NCI-H460 (cell line): ENCODE results near the gene COLGALT1. TPM values are rescaled to one million over a fixed set of nuclear protein-coding genes. Genes with fewer than 3 reads are reported as not detected.
A peak's percentile ranks its signal among the peaks of the same experiment; 100 is the strongest.
"Not testable (repeated sequence)": the region's sequence is repeated elsewhere in the genome, so short reads cannot be mapped to it uniquely, and the experiment has no call there.

ENCODE experiments used
- DNase-seq: peaks from one replicate; pipeline ENCODE4 v3.0.0-alpha.2; 2016; ENCODE audit warnings: low read depth; ENCODE audit errors: extremely low read depth
- total RNA-seq: library from RNA; depleted of rRNA; stranded (reverse); fragments of >200 nt; shearing (Covaris generic); gene quantifications from 2 replicates; pipeline ENCODE4 v1.2.3, GENCODE V29; 2014

The COLGALT1 gene
- total RNA-seq, 1 experiment from 2014 or later, result 41.4 TPM

GRCh38 chr19:17556995-17557394, 1.5 kb downstream of the COLGALT1 start:
- DNase-seq, result no peak

DNA sequence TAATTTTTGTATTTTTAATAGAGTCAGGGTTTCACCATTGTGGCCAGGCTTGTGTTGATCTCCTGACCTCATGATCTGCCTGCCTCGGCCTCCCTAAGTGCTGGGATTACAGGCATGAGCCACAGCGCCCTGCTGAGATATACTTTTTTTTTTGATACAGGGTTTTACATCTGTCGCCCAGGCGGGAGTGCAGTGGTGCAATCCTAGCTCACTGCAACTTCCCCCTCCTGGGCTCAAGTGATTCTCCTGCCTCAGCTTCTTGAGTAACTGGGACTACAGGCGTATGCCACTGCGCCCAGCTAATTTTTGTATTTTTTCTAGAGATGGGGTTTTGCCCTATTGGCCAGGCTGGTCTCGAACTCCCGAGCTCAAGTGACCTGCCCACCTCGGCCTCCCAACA, 2.0 kb downstream of the COLGALT1 start:
- DNase-seq, result no peak

DNA sequence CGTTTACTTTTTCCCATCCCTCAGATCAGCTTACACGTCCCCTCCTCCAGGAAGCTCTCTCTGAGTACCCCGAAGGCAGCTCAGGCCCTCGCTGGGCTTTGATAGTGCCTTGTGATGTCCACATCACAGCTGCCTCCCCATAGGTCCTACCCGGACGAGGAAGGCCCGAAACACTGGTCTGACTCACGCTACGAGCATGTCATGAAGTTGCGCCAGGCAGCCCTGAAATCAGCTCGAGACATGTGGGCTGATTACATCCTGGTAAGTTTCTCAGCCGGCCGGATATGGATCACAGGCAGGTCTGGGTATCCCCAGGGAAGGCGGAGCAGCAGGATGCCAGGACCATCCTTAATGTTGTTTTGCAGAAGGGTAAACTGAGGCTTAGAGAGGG, 4.8 kb downstream of the COLGALT1 start:
- DNase-seq, result no peak

- no peak for DNase-seq
Measured at GRCh38 chr19:17562097-17562496, 6.6 kb downstream of the COLGALT1 start.

- DNase-seq, result no peak
Measured at GRCh38 chr19:17562561-17562960, 7.1 kb downstream of the COLGALT1 start.

DNA sequence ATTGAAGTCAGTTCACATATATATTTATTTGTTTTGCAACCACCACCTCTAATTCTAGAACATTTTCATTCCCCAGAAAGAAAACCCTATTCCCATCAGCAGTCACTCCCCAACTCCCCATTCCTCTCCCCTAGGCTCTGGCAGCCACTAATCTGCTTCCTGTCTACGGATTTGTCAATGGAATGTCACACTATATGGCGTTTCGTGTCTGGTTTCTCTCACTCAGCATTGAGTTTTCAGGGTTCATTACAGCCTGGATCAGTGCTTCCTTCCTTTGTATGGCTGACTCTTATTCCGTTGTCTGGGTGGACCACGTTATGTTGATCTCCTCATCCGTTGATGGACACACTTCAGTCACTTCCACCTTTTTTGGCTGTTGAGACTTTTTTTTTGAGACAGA, 9.3 kb downstream of the COLGALT1 start:
- no peak for DNase-seq

GRCh38 chr19:17565611-17566010, 10.2 kb downstream of the COLGALT1 start:
- peak; percentile 37 for DNase-seq

GRCh38 chr19:17567940-17568339, 12.5 kb downstream of the COLGALT1 start:
- DNase-seq, result no peak

GRCh38 chr19:17570291-17570690, 14.8 kb downstream of the COLGALT1 start:
- not testable (repeated sequence) for DNase-seq

- DNase-seq, result no peak
Measured at GRCh38 chr19:17570791-17571190, 15.3 kb downstream of the COLGALT1 start.

DNA sequence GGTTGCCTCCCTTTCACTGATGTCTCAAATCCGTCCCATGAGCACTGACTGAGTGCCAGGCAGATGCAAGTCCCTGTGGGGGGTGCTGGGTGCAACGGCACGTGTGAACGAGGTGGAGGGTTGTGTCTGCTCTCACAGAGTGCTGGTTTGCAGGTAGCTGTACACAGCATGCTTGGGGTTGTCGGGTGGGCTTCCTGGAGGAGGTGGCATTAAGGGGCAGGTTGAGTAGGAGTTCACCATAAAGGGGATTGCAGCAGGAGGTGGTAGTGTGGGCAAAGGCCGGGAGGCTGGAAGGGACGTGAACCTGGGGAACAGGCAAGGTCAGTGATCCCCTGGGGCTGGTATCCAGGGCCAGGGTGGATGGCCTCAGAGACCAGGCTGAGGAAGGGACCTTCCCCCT, 17.2 kb downstream of the COLGALT1 start:
- no peak for DNase-seq

DNA sequence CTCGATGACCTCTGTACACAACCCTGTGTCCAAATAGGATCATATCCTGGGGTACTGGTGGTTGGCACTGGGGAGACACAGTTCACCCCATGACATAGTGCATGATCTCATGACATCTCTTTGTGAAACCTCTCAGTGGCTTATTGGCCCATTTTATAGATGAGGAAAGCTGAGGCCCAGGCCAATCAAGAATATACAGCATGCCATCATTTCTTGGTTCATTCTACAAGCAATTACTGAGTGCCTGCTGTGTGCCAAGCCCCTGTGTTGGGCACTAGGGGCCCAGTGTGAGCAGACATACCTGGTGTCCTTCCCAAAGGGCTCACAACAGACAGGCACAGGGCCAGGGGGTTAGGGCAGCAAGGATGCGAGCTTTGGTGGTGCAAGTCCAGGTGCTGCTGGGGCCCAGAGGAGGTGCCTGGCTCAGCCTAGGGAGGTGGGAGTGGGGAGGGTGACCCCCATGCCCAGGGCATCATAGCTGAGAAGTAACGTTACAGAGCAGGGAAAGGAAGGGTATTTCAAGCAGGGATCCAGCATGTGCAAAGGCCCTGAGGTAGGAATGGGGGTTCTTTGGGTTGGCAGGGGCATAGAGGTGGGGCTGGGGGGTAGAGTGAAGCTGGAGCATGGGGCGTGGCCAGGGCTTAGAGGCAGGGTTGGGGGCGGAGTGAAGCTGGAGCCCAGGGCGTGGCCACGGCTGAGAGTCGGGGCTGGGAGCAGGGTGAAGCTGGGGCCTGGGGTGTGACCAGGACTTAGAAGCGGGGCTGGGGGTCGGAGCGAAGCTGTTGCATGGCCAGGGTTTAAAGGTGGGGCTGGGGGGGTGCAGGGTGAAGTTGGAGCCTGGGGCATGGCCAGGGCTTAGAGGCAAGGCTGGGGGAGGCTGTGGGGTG, 20.7 kb downstream of the COLGALT1 start:
- no peak for DNase-seq

DNA sequence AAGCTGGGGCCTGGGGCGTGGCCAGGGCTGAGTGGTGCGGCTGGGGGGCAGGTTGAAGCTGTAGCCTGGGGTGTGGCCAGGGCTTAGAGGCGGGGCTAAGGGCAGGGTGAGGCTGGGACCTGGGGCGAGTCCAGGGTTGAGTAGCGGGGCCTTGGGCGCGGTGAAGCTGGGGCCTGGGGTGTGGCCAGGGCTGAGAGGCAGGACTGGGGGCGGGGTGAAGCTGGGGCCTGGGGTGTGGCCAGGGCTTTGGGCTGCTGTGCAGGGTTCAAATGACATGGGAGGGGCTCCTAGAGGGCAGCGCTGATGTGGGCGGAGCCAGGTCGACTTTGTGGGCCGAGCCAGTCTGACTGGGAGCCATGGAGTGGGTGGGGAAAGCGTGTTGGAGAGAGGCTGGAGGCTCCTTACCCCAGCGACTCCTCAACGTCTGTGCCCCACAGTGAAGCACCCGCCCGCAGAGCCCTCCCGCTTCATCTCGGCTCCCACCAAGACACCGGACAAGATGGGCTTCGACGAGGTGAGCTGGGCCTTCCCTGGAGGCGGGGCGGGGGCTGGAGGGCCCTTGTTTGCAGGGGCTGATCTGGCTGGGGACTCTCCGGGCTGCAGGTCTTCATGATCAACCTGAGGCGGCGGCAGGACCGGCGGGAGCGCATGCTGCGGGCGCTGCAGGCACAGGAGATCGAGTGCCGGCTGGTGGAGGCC, 21.5 kb downstream of the COLGALT1 start:
- DNase-seq, result peak; percentile 64

DNA sequence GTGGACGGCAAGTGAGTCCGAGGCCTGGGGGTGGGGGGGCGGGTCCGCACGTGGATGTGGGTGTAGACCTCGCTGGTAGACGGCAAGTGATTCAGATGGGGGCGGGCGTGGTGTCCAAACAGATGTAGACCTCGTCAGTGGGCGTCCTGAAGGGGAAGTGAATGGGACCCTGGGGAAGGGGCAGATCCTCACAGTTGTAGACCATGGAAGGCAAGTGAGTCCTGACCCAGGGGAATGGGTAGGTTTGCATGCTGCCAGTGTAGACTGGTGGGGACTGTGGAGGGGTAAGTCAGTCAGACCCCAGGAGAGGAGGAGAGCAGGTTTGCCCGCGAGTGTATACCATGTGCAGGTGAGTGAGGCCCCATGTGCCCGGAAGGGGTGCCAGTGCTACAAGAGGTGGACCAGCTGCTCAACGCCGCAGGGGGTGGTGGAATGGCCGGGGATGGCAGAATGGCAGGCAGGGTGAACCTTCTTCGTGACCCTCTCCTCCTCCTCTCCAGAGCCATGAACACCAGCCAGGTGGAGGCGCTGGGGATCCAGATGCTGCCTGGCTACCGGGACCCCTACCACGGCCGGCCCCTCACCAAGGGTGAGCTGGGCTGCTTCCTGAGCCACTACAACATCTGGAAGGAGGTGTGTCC, 22.1 kb downstream of the COLGALT1 start:
- DNase-seq, result no peak

GRCh38 chr19:17579661-17580244, 24.3 kb downstream of the COLGALT1 start:
- DNase-seq, result peak; percentile 79

DNA sequence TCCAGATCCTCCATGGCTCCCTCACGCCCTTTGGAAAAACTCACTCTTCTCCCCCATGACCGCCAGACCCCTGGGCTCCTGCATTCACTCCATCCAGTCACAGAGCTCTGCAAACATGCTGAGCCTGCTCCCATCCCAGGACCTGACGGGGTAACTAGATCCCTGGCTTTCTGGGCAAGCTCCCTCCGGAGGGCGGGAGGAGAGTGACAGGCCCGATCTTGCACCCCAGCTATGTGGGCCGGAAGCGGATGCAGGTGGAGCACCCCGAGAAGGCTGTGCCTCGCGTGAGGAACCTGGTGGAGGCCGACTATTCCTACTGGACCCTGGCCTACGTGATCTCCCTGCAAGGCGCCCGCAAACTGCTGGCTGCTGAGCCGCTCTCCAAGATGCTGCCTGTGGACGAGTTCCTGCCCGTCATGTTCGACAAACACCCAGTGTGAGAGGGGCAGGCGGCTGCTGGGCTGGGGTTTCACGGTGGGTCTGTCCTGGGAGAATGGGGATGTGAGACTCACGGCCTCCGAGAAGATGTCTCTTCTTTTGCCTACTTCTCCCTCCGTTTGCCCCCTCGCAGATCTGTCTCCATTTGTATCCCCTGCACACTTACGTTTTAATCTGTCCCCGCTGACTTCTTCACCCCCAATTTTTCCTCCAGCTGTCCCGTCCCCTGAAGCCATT, 25.2 kb downstream of the COLGALT1 start:
- DNase-seq, result no peak

DNA sequence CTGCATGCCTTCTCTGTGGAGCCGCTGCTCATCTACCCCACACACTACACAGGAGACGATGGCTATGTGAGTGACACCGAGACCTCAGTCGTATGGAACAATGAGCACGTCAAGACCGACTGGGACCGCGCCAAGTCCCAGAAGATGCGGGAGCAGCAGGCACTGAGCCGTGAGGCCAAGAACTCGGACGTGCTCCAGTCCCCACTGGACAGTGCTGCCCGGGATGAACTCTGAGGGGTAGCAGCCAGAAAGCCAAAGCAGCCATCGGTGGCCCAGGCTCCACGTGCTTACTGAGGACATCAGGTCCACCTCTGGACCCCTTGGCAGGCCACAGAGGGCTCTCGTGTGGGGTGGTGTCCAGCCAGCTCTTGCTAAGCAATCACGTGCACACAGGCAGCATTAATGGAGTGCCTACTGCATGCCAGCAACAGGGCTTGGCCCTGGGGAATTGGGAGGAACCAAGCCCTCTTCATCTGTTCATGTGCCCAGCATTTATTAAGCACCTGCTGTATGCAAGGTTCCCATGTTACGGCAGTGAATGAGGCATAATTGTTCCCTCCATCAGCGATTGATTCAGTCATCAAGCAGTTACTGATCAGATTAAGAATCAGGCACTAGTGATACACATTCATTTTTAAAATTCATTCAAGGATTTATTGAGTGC, 25.9 kb downstream of the COLGALT1 start:
- no peak for DNase-seq

DNA sequence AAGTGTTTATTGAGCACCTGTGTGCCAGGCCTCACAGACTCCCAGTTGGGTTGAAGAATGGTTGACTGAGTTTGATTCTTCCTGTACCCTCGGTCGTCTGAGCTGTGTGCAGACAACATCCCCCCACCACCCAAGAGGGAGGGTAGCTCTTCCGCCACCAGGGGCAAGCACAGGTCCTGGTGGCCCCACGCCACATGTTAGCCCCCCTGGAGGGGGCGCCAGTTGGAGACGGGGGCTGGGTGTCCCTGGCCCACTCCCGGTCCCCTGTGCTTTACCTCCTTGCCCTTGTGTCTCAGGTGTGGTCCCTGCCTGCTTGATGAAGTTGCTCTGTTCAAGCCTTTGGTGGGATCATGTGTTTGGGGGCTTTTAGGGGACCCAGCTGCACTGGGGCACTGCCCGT, 27.2 kb downstream of the COLGALT1 start:
- no peak for DNase-seq

GRCh38 chr19:17584132-17584531, 28.7 kb downstream of the COLGALT1 start:
- DNase-seq, result no peak

DNA sequence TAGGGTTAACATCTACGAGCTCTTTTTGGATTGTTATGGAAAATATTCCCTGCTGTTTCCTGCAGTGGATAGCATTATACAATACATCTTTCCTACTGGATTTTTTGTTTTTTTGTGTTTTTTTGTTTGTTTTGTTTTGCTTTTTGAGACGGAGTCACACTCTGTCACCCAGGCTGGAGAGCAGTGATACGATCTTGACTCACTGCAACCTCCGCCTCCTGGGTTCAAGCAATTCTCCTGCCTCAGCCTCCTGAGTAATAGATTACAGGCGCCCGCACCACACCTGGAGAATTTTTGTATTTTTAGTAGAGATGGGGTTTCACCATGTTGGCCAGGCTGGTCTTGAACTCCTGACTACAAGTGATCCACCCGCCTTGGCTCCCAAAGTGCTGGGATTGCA, 29.9 kb downstream of the COLGALT1 start:
- DNase-seq, result not testable (repeated sequence)
